Neuron (in vitro differentiated cells): Measurements from ENCODE around the gene FCHSD2.
"Not testable (repeated sequence)": the region's sequence is repeated elsewhere in the genome, so short reads cannot be mapped to it uniquely, and the experiment has no call there.

ENCODE experiments used
- H2AFZ ChIP-seq: one replicate; pipeline ENCODE4 v1.6.1; 2013; ENCODE audit warnings: low read depth, mild to moderate bottlenecking, inconsistent platforms, low read length, moderate library complexity
- H3K27me3 ChIP-seq: one replicate; pipeline ENCODE4 v1.6.1; 2013; ENCODE audit warnings: low read length; ENCODE audit not compliant: insufficient read depth
- H3K36me3 ChIP-seq: one replicate; pipeline ENCODE4 v1.6.1; 2013; ENCODE audit warnings: low read length; ENCODE audit not compliant: insufficient read depth
- H3K4me1 ChIP-seq: one replicate; pipeline ENCODE4 v1.6.1; 2013; ENCODE audit warnings: low read length; ENCODE audit not compliant: insufficient read depth
- H3K4me3 ChIP-seq: 2 replicates; pipeline ENCODE4 v1.5.1; 2013; ENCODE audit warnings: mild to moderate bottlenecking, low read length, moderate library complexity
- H3K9me3 ChIP-seq: one replicate; pipeline ENCODE4 v1.6.1; 2013; ENCODE audit warnings: low read length

The FCHSD2 gene

DNA sequence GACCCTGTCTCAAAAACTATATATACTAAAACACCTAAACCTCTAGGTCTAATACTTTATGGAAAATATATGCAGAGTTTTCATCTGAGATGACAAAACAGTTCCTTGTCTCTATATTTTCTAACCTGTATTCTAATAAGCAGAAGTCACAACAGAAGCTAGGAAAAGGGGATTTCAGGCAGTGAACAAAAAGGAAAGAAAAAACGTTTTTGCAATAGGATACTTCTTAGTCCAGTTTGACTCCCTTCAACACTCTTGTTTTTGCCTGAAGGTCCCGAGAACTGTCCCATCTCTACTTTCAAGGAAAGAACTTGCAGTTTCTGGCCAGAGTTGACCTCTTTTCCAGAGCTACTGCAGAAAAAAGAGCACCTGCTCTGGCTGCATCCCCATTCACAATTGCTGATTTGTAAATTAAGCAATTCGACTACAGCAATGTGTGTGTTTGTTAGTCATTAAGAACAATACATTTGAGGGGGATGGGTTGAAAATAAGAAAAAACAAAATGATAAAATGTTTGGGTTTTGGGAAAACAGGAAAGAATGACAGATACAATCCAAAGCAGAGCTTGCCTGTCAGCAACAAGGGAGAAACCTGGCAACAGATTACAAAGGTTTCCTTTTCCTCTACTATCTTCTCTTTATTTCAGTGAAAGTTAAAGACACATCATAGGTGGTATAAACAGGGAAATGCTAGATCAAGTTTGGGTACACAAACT lies 160.0 kb downstream of the FCHSD2 start:
- H3K27me3 ChIP-seq = no peaks in the 10 kb centered on the region
- peaks cover 18% of the 10 kb centered on the region for H3K36me3 ChIP-seq
- no peaks in the 10 kb centered on the region for H3K4me1 ChIP-seq
- no peak overlapping the region for H3K4me3 ChIP-seq
- peaks cover 3% of the 10 kb centered on the region for H3K9me3 ChIP-seq
- no peak overlapping the region for H2AFZ ChIP-seq

DNA sequence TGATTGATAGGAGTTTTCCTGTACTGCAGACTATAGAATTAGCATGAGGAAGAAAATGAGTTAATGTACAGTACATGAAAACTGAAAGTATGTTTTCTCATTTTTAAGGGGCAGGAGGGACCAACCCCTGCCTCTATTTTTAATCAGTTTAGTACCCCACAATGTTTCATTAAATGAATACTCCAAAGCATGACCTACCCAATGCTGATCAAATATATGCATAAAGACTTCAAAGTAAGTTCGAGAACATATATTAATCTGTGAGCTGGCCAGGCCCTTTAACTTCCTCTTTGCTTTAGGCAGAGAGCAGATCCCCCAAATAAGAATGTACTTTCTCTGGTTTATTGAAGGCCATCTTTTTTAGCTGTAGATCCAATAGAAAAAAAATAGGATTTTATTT lies 161.0 kb downstream of the FCHSD2 start:
- Histone ChIP-seq H3K27me3 (no peaks in the 10 kb centered on the region), H3K36me3 (peaks cover 18% of the 10 kb centered on the region), H3K9me3 (peaks cover 3% of the 10 kb centered on the region), H3K4me3 (no peak overlapping the region), H3K4me1 (no peaks in the 10 kb centered on the region), H2AFZ (no peak overlapping the region)

DNA sequence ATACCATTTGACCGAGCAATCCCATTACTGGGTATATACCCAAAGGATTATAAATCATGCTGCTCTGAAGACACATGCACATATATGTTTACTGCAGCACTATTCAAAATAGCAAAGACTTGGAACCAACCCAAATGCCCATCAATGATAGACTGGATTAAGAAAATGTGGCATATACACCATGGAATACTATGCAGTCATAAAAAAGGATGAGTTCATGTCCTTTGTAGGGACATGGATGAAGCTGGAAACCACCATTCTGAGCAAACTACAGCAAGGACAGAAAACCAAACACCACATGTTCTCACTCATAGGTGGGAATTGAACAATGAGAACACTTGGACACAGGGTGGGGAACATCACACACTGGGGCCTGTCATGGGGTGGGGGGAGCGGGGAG lies 164.3 kb downstream of the FCHSD2 start:
- H3K27me3 ChIP-seq, H2AFZ ChIP-seq, H3K36me3 ChIP-seq, H3K4me1 ChIP-seq, H3K4me3 ChIP-seq, H3K9me3 ChIP-seq: not testable (repeated sequence)

DNA sequence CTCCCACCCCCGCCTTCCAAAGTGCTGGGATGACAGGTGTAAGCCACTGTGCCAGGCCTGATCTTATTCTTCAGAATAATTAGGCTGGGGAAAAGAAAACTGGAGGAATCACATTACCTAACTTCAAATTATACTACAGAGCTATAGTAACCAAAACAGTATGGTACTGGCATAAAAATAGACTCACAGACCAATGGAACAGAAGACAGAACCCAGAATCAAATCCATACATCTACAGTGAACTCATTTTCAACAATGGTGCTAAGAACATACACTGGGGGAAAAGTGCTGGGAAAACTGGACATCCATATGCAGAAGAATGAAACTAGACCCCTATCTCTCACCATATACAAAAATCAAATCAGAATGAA lies 165.6 kb downstream of the FCHSD2 start:
- H2AFZ ChIP-seq, H3K4me3 ChIP-seq, H3K4me1 ChIP-seq, H3K9me3 ChIP-seq, H3K36me3 ChIP-seq, H3K27me3 ChIP-seq: not testable (repeated sequence)

DNA sequence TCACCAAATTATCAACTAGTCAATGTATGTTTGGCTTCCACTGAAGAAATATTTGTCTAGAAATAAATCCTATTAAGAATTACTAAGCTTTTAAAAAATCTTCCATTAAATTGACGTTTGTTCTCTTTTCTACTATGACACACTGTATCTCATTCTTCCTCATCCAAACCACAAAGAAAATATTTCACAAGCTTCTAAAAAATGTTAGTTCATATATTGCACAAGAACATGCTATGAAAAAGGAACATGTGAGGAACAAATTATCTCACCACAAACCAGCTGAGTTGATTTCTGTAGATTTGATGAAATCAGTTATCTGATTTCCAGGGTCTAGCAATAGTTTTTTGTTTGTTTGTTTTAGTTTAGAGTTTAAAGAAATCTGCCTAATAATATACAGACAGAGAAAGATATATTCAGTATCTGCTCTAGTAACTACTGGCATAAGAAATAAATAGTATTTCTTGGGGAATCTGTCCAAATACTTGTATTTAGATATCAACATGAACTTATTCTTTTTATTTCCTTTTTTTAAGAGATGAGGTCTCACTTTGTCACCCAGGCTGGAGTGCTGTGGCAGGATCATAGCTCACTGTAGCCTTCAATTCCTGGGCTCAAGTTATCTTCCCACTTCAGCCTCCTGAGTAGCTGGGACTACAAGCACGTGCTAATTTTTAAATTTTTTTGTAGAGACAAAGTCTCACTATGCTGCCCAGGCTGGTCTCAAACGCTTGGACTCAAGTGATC lies 166.2 kb downstream of the FCHSD2 start:
- H3K4me1 ChIP-seq = no peaks in the 10 kb centered on the region
- H3K9me3 ChIP-seq = peaks cover 5% of the 10 kb centered on the region
- H3K4me3 ChIP-seq = no peak overlapping the region

DNA sequence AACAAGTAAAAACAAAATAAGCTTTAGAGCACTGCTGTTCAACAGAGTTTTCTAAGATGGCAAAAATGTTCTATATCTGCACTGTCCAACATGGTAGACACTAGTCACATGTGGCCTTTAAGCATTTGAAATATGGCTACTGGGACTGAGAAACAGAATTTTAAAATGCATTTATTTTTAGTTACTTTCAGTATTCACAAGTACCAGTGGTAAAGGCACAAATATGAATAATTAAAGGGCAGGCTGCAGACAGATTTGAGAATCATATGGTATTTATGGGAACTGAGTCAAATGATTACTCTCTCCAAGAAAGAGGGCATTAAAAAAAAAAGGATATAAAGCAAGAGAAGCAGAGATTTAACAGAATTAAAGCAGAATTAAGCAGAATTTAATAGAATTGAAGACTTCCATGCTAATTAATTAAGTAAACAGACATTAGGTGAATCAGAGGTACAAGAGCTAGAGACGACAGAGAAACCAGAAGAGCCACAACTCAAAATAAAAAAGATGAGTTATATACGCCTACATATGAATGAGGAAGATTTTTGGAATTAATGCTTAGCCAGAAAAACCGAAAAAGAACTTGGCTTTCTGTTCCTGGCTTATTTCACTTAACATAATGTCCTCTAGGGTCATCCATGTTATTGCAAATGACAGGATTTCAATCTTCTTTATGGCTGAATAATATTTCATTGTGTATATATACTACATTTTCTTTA lies 167.5 kb downstream of the FCHSD2 start:
- Histone ChIP-seq H3K9me3 (peaks cover 5% of the 10 kb centered on the region), H2AFZ (no peak overlapping the region), H3K4me3 (no peak overlapping the region), H3K36me3 (no peaks in the 10 kb centered on the region), H3K27me3 (no peaks in the 10 kb centered on the region), H3K4me1 (no peaks in the 10 kb centered on the region)

More for the DNA sequence above, 166.2 kb downstream of the FCHSD2 start:
- Histone ChIP-seq H3K27me3 (no peaks in the 10 kb centered on the region), H2AFZ (no peak overlapping the region), H3K36me3 (no peaks in the 10 kb centered on the region)

DNA sequence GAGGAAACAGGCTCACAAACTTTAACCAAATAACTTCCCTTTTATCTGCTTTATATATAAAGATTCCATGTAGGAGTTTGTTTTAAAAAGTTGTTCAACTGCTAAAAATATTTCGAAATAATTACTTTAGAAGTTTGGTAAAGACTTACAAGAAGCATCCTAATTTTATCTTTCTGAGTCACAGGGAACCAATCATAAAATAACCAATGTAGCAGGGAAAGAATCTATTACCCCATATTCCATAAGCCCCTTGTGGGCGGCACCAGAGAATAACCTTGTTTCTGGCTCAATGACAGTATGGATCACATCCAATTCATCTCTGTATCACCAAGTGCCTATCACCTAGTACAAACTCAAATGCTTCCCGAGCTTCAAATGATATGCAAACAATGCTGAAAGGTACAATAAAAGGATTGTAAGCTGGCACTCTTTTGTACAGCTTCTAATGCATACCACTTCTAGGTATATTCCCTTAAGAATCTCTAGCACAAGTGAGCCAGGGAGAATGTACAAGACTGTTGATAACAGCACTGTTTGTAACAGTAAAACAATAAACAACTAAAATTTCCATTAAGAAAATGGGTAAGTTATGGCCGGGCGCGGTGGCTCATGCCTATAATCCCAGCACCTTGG lies 169.5 kb downstream of the FCHSD2 start:
- peaks cover 2% of the 10 kb centered on the region for H3K9me3 ChIP-seq
- no peaks in the 10 kb centered on the region for H3K27me3 ChIP-seq
- H3K36me3 ChIP-seq = no peaks in the 10 kb centered on the region
- H2AFZ ChIP-seq = no peak overlapping the region
- no peak overlapping the region for H3K4me3 ChIP-seq
- no peaks in the 10 kb centered on the region for H3K4me1 ChIP-seq

DNA sequence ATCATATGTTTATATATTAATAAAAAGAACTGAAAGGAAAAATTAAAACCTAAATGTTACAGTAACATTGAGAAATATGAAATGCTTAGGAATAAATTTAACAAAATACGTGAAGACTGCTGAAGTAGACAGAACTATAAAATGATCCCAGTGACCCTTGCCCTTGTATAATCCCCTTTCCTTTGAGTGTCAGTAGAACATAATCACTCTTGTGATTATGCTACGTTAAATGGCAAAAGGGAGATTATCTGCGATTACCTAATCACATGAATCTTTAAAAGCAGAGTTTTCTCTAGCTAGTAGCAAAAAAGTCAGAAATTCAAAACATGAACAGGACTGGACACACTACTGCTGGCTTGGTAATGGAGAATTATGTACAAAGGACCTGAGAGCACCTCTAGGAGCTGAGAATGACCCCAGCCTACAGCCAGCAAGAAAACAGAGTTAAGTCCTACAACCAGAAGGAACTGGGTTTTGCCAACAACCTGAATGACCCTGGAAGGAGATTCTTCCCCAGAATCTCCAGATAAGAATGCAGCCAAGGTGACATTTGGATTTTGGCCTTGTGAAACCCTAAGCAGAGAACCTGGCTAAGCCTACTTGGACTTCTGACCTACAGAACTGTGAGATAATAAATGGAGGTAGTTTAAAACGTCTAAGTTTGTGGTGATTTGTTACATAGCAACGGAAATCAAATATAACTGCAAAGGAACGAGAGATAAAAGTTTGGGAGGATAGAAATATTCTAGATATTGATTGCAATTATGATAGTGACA lies 170.7 kb downstream of the FCHSD2 start:
- H2AFZ ChIP-seq = no peak overlapping the region

DNA sequence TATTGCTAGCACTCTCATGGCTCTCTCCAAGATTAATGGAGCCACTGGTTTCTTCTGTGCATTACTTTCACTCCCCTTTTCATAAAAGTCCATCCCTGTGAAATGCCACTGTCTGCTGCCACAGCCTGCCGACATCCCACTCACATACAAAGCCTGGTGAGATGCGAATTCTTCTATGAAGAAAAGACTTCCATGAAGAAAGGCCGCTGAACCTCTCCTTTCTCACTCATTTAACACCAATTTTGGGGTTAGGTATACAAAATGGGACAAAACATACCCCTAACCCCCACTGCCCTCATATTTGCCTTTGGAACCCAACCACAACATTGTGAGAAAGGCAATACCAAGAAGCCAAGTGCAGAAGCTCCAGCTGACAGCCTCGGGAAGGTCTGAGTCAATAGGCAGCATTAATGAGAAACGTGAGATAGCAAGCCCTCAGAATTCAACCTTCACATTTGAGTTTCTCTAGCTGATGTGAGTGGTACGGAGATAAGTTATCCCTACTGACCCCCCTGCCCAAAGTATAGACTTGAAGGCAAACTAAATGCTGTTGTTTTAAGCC lies 171.5 kb downstream of the FCHSD2 start:
- Histone ChIP-seq H3K4me1 (no peaks in the 10 kb centered on the region), H3K36me3 (no peaks in the 10 kb centered on the region), H2AFZ (no peak overlapping the region), H3K27me3 (no peaks in the 10 kb centered on the region), H3K9me3 (peaks cover 2% of the 10 kb centered on the region), H3K4me3 (no peak overlapping the region)

More for the DNA sequence above, 170.7 kb downstream of the FCHSD2 start:
- H3K9me3 ChIP-seq = peaks cover 2% of the 10 kb centered on the region
- no peaks in the 10 kb centered on the region for H3K36me3 ChIP-seq
- no peaks in the 10 kb centered on the region for H3K27me3 ChIP-seq
- no peak overlapping the region for H3K4me3 ChIP-seq
- no peaks in the 10 kb centered on the region for H3K4me1 ChIP-seq

DNA sequence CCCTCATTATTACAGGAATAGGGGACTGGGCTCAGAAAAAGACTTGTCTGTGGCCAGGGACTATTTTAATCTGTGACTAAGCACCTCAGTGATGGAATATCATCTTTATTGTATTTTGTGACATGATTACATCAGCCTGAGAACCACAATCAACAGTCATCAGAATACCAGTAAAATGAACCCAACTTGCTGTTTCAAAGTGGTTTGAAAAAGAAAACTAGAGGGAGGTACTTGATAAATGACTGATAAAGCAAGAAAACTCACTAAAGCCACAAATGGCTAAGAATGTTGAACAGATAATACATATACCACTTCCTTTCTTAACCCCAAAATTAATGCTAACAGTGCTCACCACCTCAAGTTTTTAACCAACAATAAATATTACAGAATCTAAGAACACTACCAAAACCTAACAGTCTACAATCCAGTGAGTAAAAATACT lies 172.2 kb downstream of the FCHSD2 start:
- H3K36me3 ChIP-seq = no peaks in the 10 kb centered on the region
- no peak overlapping the region for H2AFZ ChIP-seq
- H3K4me3 ChIP-seq = no peak overlapping the region
- H3K4me1 ChIP-seq = no peaks in the 10 kb centered on the region
- no peaks in the 10 kb centered on the region for H3K27me3 ChIP-seq
- H3K9me3 ChIP-seq = peaks cover 2% of the 10 kb centered on the region

DNA sequence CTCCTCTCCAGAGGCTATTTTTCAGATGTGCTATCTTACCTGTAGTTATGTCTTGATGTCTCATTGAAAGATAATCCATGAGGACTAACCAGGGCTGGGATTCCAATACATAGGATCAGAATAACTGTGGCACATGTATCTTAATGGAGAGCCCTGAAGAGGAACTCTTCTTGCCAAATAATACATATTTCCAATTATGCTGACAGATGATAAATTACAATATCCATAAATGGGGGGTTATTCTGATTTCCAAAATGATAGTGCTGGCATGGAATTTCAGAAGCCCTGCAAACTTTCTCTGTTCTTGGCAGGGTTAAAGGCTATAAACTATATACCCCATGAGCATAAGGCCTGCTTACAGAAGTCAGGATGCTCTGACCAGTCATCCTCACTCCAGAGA lies 173.7 kb downstream of the FCHSD2 start:
- H3K4me3 ChIP-seq = no peak overlapping the region
- no peaks in the 10 kb centered on the region for H3K27me3 ChIP-seq
- no peaks in the 10 kb centered on the region for H3K9me3 ChIP-seq
- no peaks in the 10 kb centered on the region for H3K36me3 ChIP-seq
- H3K4me1 ChIP-seq = no peaks in the 10 kb centered on the region
- H2AFZ ChIP-seq = no peak overlapping the region

DNA sequence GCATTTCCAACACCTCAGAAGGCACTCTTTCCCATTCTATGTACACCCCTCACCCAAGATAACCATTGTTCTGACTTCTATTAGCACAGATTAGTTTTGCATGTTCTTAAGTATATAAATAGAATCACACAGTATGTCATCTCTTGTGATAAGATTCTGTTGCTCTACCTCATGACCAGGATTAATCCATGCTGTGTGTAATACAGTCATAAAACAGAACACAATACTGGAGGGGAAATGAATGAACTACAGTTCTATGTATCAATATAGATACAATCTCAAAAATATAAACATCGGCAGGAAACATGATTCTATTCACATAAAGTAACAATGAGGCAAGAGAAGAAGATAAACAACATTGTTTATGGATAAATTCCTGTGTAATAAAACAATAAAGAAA lies 176.4 kb downstream of the FCHSD2 start:
- H3K27me3 ChIP-seq = no peaks in the 10 kb centered on the region
- H3K9me3 ChIP-seq = no peaks in the 10 kb centered on the region
- H2AFZ ChIP-seq = no peak overlapping the region
- H3K4me3 ChIP-seq = no peak overlapping the region
- H3K4me1 ChIP-seq = no peaks in the 10 kb centered on the region
- H3K36me3 ChIP-seq = no peaks in the 10 kb centered on the region
